ENCODE data around the gene FAM228B.

DNA sequence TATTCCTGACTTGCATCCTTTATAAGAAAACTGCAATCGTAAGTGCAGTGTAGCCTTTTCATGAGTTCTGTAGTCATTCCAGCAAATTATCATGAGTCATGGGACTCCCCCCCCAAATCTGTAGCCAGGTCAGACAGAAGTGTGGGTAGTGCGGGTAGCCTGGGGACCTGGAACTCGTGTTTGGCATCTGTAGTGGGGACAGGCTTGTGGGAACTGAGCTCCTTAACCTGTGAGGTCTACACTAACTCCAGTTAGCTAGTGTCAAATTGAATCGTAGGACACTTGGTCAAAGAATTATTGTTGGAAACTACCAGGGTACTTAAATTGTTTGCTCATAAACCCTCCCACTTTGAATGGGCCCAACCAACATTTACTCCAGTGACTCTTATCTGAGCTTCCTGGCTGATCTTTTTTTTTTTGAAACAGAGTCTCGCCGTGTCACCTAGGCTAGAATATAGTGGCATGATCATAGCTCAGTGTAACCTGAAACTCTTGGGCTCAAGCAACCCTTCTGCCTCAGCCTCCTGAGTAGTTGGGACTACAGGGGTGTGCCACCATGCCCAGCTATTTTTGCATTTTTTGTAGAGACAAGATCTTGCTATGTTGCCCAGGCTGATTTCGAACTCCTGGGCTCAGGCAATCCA lies 12.5 kb upstream of the FAM228B start:
- no peak for TF ChIP-seq POLR2A (IDR thresholded peaks at IDR 0.05)
- TF ChIP-seq, protein P1, sequence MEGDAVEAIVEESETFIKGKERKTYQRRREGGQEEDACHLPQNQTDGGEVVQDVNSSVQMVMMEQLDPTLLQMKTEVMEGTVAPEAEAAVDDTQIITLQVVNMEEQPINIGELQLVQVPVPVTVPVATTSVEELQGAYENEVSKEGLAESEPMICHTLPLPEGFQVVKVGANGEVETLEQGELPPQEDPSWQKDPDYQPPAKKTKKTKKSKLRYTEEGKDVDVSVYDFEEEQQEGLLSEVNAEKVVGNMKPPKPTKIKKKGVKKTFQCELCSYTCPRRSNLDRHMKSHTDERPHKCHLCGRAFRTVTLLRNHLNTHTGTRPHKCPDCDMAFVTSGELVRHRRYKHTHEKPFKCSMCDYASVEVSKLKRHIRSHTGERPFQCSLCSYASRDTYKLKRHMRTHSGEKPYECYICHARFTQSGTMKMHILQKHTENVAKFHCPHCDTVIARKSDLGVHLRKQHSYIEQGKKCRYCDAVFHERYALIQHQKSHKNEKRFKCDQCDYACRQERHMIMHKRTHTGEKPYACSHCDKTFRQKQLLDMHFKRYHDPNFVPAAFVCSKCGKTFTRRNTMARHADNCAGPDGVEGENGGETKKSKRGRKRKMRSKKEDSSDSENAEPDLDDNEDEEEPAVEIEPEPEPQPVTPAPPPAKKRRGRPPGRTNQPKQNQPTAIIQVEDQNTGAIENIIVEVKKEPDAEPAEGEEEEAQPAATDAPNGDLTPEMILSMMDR (IDR thresholded peaks at IDR 0.05 in 4 of 5, conservative IDR thresholded peaks at IDR 0.05 in 1 of 5) = no peak

All from gastrocnemius medialis (tissue), 4 donors.